ENCODE results near the gene LAMA5.

LAMA5 gene

GRCh38 chr20:62354811-62355341, 12.2 kb downstream of the LAMA5 start:
- Histone ChIP-seq H3K27me3 (ENCODE audit: insufficient read depth, low read length, poor library complexity) (no peaks in the 10 kb centered on the region), H4K20me1 (ENCODE audit: insufficient read depth, low read length) (peaks cover 8% of the 10 kb centered on the region), H3K36me3 (ENCODE audit: insufficient read depth, low read length) (no peaks in the 10 kb centered on the region), H3K4me1 (ENCODE audit: insufficient read depth, low read length) (no peaks in the 10 kb centered on the region), H3K4me2 (ENCODE audit: insufficient read depth, low read length) (no peak overlapping the region), H3K27ac (ENCODE audit: low read length) (no peak overlapping the region), H3K79me2 (ENCODE audit: insufficient read depth, low read length) (no peaks in the 10 kb centered on the region), H3K4me3 (ENCODE audit: low read depth in 1 of 2, low read length in 2 of 2) (no peak overlapping the region), H2AFZ (ENCODE audit: low read depth, low read length) (no peak overlapping the region), H3K9me3 (ENCODE audit: insufficient read depth, low read length, severe bottlenecking) (no peaks in the 10 kb centered on the region), H3K9ac (ENCODE audit: low read depth, low read length) (no peak overlapping the region)
- ATAC-seq (ENCODE audit: insufficient read depth, low read depth), result no peak
- no peak for DNase-seq
- no peak for TF ChIP-seq CTCF (IDR thresholded peaks at IDR 0.05; ENCODE audit: borderline replicate concordance, extremely low read depth, low read length, poor library complexity, severe bottlenecking)
- no peak for TF ChIP-seq EZH2 (IDR thresholded peaks at IDR 0.05; ENCODE audit: borderline replicate concordance, low read depth, low read length, severe bottlenecking)

GRCh38 chr20:62354031-62354808, 12.9 kb downstream of the LAMA5 start:
- TF ChIP-seq EZH2 (IDR thresholded peaks at IDR 0.05; ENCODE audit: borderline replicate concordance, low read depth, low read length, severe bottlenecking) (no peak), CTCF (IDR thresholded peaks at IDR 0.05; ENCODE audit: borderline replicate concordance, extremely low read depth, low read length, poor library complexity, severe bottlenecking) (no peak)
- Histone ChIP-seq H2AFZ (ENCODE audit: low read depth, low read length) (no peak overlapping the region), H3K79me2 (ENCODE audit: insufficient read depth, low read length) (no peaks in the 10 kb centered on the region), H3K4me3 (ENCODE audit: low read depth in 1 of 2, low read length in 2 of 2) (no peak overlapping the region), H3K4me1 (ENCODE audit: insufficient read depth, low read length) (no peaks in the 10 kb centered on the region), H3K36me3 (ENCODE audit: insufficient read depth, low read length) (no peaks in the 10 kb centered on the region), H3K27me3 (ENCODE audit: insufficient read depth, low read length, poor library complexity) (no peaks in the 10 kb centered on the region), H3K27ac (ENCODE audit: low read length) (no peak overlapping the region), H4K20me1 (ENCODE audit: insufficient read depth, low read length) (peaks cover 5% of the 10 kb centered on the region), H3K9me3 (ENCODE audit: insufficient read depth, low read length, severe bottlenecking) (no peaks in the 10 kb centered on the region), H3K4me2 (ENCODE audit: insufficient read depth, low read length) (no peak overlapping the region), H3K9ac (ENCODE audit: low read depth, low read length) (no peak overlapping the region)
- DNase-seq (no peak), ATAC-seq (ENCODE audit: insufficient read depth, low read depth) (no peak)

GRCh38 chr20:62353289-62354030, 13.7 kb downstream of the LAMA5 start:
- Histone ChIP-seq H2AFZ (ENCODE audit: low read depth, low read length) (no peak overlapping the region), H3K4me1 (ENCODE audit: insufficient read depth, low read length) (no peaks in the 10 kb centered on the region), H3K9ac (ENCODE audit: low read depth, low read length) (no peak overlapping the region), H3K4me2 (ENCODE audit: insufficient read depth, low read length) (no peak overlapping the region), H3K4me3 (ENCODE audit: low read depth in 1 of 2, low read length in 2 of 2) (no peak overlapping the region), H3K27me3 (ENCODE audit: insufficient read depth, low read length, poor library complexity) (no peaks in the 10 kb centered on the region), H3K36me3 (ENCODE audit: insufficient read depth, low read length) (no peaks in the 10 kb centered on the region), H4K20me1 (ENCODE audit: insufficient read depth, low read length) (peaks cover 3% of the 10 kb centered on the region; the same call in 1 of the 2 replicates), H3K27ac (ENCODE audit: low read length) (no peak overlapping the region), H3K79me2 (ENCODE audit: insufficient read depth, low read length) (no peaks in the 10 kb centered on the region), H3K9me3 (ENCODE audit: insufficient read depth, low read length, severe bottlenecking) (peaks cover 2% of the 10 kb centered on the region)
- TF ChIP-seq CTCF (IDR thresholded peaks at IDR 0.05; ENCODE audit: borderline replicate concordance, extremely low read depth, low read length, poor library complexity, severe bottlenecking) (no peak), EZH2 (IDR thresholded peaks at IDR 0.05; ENCODE audit: borderline replicate concordance, low read depth, low read length, severe bottlenecking) (no peak)
- ATAC-seq (ENCODE audit: insufficient read depth, low read depth), result no peak
- no peak for DNase-seq
